ENCODE measurements around the gene ZNF511.
"Not testable (repeated sequence)": the region's sequence is repeated elsewhere in the genome, so short reads cannot be mapped to it uniquely, and the experiment has no call there.

The ZNF511 gene

GRCh38 chr10:133308421-133309099, at the start of gene ZNF511, which contains the start of gene TUBGCP2:
TSS of gene ZNF511 (plus strand) at chr10:133308914. CDS start at chr10:133308944, 30 bp downstream.
TSS of gene TUBGCP2 (minus strand) at chr10:133308872. CDS start at chr10:133302941, 5,931 bp downstream.
- peak; percentile 93 for DNase-seq

GRCh38 chr10:133259602-133259989, 49.1 kb upstream of the ZNF511 start:
- no peak for DNase-seq

DNA sequence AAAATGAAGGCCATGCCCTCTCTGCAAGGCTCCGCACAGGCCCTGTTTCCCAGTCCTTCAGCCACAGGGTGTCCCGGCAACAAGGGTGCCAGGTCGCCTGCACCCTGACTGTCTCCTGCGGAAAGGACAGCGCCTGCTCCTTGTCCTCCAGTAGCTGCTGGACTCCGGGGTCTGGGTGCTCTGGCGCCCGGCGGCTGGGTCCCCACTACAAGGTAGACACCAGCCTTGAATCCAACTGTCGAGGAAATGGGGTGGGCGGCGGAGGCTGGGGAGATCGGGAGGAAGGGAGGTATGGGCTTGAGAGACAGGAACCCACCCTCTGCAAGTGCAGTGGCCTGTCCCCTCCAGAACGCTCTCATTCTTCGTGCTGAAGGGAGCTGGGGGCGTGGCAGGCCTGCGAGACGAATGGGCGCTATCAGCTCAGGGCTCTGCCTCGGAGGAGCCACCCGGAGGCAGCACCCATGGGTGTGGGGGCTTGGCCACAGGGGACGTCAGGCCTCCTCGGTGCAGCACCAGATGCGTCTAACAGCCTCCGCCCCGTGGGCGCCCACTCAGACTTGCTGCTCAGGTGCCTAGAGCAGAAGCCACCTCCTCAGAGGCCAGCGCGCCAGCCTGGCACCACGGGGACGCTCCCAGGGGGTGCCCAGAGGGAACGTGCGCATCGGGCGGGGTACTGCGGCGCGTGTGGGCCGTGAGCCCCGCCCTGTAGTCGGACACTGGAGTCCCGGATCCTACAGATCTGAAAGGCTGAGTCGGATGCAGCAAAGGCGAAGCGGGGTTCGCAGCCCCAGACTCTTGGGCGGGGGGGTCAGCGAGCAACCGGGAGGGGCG, 47.6 kb upstream of the ZNF511 start:
- peak; percentile 63 for DNase-seq

DNA sequence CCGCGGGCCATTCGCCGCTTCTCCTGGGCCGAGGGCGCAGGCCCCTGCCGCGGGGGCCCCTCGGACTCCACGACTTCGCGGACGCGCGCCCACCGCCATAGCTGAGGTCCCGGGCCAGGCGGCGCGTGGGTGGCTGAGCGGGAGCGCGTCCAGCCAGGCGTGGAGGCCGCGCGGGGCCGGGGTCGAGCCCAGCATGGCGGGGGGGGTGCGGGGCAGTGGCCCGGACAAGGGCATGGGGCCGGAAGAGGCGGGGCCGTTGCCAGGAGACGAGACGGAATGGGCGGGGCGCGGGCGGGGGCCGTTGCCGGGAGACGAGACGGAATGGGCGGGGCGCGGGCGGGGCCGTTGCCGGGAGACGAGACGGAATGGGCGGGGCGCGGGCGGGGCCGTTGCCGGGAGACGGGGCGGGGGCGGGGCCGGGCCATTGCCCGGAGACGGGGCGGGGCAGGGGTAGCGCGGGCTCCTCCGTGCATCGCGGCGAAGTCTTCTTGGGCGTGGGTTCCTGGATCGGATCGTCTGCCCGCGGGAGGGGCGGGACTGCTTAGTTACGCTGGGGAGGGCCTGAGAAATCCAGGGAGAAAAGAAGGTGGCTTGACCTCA, 46.9 kb upstream of the ZNF511 start:
- DNase-seq = peak; percentile 81

DNA sequence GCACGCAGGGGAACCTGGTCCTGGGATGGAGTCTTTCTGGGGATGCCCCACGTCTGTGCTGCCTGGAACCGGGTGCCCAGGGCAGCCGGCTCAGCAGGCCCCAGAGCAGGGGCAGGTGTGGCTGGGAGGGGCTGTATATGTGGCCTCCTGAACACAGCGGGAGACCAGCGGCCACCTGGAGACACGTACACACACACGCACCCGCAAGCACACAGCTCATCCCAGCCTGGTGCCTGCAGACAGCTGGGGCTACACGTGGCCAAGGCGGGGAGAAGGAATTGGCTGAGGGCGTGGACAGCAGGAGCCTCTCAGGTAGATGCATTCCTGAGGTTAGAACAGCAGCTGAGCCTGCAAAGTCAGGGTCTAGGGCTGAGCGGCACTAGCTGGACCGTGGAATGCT, 46.0 kb upstream of the ZNF511 start:
- DNase-seq = no peak

GRCh38 chr10:133263674-133264073, 45.0 kb upstream of the ZNF511 start:
- DNase-seq = no peak

DNA sequence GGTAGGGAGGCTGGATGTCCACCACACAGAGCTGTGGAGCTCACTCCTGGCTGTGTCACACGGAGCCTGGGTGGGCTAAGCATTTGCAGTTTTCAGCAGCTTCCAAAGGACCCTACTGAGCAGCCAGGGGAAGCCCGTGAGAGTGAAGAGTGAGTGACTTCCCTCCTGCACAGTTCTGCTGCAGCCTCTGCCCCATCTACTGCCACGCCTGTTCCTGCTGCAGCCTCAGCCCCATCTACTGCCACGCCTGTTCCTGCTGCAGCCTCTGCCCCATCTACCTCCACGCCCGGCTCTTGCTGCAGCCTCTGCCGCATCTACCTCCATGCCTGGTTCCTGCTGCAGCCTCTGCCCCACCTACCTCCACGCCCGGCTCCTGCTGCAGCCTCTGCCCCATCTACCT, 44.3 kb upstream of the ZNF511 start:
- no peak for DNase-seq

DNA sequence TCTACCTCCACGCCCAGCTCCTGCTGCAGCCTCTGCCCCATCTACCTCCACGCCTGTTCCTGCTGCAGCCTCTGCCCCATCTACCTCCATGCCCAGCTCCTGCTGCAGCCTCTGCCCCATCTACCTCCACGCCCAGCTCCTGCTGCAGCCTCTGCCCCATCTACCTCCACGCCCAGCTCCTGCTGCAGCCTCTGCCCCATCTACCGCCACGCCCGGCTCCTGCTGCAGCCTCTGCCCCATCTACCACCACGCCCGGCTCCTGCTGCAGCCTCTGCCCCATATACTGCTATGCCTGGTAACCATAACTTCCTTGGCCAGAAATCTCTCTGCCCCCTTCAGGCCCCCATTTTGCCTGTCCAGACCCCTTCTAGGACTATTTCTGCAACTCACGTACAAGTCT, 43.7 kb upstream of the ZNF511 start:
- not testable (repeated sequence) for DNase-seq

- DNase-seq = no peak
Measured at GRCh38 chr10:133266056-133266795, 42.5 kb upstream of the ZNF511 start.

DNA sequence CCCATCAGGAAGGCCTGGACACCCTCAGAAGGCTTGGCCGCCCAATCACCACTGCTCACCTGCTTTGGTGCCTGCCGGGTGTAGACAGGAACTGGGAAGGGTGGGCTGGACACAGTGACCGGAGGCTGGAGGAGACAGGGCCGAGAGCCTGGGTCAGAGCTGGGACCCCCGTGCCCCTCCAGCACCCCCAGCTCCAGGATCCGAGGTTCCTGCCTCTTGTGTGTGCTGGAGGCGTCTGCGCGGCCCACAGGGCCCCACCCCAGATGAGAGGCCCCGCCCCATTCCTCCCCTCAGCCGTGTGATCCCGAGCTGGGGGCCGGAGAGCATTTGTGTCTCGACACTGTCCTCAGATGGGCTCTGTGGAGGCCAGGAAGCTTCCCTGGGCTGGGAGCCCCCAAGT, 41.4 kb upstream of the ZNF511 start:
- DNase-seq = no peak

DNA sequence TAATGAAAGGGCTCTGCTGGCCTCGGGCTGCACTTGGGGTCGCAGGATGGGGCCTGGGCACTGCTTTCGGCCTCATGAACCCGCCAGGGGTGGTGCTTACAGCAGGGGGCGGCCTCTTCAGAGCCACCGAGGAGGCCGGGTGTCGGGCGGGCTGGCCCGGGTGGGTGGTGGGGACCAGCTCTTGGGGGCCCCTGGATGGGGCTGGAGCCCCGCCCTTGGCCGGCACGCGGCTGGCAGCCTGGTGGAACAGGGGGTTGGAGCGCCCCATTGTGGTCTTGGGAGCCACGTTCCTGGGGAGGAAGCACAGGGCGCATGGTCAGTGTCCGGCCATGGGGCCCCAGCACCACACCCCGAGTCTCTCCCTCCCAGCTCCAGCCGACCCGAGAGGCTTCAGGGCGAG, 40.9 kb upstream of the ZNF511 start:
- DNase-seq = no peak

GRCh38 chr10:133268532-133268931, 40.2 kb upstream of the ZNF511 start:
- DNase-seq = no peak

DNA sequence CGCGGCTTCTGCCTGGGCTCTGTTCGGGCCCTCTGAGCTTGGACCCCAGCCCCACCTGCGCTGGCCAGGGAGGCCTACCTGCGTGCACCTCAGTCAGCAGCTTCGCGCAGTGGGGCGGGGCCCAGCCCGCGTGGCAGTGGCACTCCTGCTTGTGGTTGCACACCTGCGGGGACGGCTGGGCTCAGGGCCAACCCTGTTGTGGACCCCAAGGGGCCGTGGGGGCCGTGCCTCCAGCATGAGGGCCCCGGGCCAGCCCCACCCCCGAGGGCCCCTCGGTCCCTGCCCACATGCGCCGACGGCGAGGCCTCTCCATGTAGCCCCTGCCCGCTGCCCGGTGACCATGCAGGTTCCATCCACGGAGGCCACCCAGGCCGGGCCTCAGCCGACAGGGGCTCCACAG, 39.3 kb upstream of the ZNF511 start:
- DNase-seq = no peak

- DNase-seq = no peak
Measured at GRCh38 chr10:133270204-133270603, 38.5 kb upstream of the ZNF511 start.

- DNase-seq = no peak
Measured at GRCh38 chr10:133270773-133271297, 37.9 kb upstream of the ZNF511 start.

DNA sequence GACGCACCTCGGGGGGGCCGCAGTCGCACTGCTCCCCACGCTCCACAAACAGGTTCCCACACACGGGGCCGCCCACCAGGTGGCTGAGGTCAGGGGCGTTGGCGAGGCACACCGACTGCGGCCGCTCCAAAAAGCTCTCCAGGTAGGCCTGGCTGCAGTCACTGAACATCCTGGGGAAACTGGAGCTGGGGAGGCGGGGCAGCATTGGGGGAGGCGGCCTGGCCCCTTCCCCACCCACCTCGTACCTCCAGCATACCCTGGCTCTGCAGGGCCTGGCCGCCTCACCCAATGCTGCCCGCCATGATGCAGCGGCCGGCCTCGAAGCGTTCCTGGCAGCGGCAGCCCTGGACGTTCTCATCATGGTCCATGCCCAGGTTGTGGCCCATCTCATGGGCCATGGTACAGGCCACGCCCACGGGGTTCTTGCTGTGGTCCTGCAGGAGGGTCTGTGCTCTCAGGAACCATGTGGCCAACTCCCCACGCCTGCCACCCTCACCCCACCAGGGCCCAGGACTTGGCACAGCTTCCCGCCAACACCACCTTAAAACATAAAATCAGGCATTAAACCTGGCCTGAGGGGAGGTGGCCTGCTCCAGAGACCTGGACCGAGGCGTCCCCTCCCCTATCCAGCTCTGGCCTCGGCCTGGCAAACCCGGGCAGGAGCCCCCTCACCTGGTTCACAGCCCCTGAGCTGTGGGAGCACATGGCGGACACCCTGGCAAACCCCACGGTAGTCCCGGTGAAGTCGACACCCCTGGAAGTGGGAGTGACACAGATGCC, 37.0 kb upstream of the ZNF511 start:
- no peak for DNase-seq

GRCh38 chr10:133272301-133272963, 36.3 kb upstream of the ZNF511 start:
- DNase-seq = no peak

GRCh38 chr10:133272964-133273420, 35.7 kb upstream of the ZNF511 start:
- no peak for DNase-seq

- DNase-seq = no peak
Measured at GRCh38 chr10:133273534-133274143, 35.1 kb upstream of the ZNF511 start.

DNA sequence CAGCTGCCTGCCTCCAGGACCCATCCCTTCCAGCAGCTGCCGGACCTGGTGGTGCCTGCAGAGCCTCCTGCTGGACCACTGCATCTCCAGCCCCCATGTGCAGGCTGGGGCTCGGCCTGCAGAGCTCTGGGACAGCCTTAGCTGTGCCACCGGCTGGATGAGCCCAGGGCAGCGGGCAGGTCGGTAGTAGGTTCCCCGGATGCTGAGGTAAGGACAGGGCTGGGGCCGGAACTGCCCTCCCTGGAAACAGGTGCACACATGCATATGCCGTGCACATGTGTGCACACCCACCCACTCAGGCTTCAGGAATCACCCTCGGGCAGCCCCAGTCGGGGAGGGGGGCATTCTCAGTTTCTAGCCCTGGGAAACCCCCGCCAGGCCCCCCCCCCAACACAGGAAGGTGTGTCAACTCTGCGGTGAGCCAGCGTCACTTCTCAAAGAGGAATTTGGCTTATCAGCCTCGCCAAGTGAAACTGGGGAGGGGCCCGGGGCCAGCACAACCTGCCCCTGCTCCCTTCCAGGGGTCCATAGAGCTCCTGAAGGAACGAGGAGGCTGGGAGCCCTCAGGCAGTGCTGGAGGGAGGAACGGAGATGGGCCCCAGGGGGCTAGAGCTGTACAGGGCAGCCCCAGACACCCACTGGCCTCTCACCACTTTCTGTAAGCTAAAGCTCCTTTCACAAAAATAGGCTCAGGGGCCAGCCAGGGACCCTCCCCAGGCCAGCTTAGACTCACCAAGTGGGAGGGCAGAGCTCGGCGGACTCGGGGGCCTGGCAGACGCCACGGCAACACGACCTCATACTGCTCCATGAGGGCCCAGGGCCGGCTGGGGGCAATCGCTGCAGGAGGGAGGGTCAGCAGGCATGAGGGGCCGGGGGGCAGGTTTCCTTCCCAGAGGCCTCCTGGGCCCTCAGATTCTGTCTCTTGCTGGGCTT, 33.7 kb upstream of the ZNF511 start:
- no peak for DNase-seq

Measured in femur (tissue), 1 donor.